Measurements from ENCODE around the gene IFNK. TPM values are rescaled to one million over a fixed set of nuclear protein-coding genes. Genes with fewer than 3 reads are reported as not detected.

Gene IFNK
- total and polyA plus RNA-seq, 2 donors (not counting 3 experiments of a cell fraction or from before 2014, with no cell fraction given) = not detected

DNA sequence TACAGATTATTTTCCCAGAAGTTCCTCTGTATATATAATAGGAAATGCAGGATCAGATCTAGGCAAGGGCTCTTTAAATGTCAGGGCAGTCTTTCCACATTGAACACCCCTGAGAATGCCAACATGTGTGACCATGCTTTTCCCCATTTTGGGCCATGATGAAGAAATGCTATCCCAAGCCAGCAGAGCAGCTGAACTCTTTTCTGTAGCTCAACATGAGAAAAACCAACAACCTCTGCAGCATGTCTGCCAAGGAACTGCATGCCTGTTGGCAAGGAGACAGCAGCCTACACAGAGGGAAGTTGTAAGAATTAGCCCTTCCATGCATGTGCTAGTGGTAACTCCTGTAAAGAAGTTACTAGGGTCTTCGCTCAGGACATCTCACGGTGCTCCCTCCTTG lies 9.5 kb upstream of the IFNK start:
- Histone ChIP-seq H3K79me2 (ENCODE audit: control insufficient read depth, insufficient read depth, low read length) (no peaks in the 10 kb centered on the region), H2AFZ (ENCODE audit: low read depth, low read length) (no peak overlapping the region), H3K9ac (replicated peaks; ENCODE audit: extremely low read depth, insufficient read depth, low read length) (no peak overlapping the region), H3K4me3 (replicated peaks in 1 of 3; ENCODE audit: insufficient read depth in 1 of 3, low read depth in 1 of 3, low read length in 3 of 3) (no peak overlapping the region), H3K9me3 (replicated peaks; ENCODE audit: control insufficient read depth, insufficient read depth, low read length) (no peaks in the 10 kb centered on the region), H4K20me1 (replicated peaks; ENCODE audit: control insufficient read depth, extremely low read depth, insufficient read depth, low read length) (no peaks in the 10 kb centered on the region), H3K27ac (ENCODE audit: insufficient read depth, low read depth, low read length) (no peak overlapping the region), H3K9me1 (replicated peaks; ENCODE audit: control insufficient read depth, extremely low read depth, insufficient read depth, low read length) (no peaks in the 10 kb centered on the region), H3K36me3 (ENCODE audit: control insufficient read depth in 2 of 2, extremely low read depth in 1 of 2, insufficient read depth in 2 of 2, low read length in 2 of 2) (no peaks in the 10 kb centered on the region), H3K4me1 (ENCODE audit: control insufficient read depth, extremely low read depth, insufficient read depth, low read length) (no peaks in the 10 kb centered on the region), H3K4me2 (ENCODE audit: insufficient read depth, low read length) (no peak overlapping the region), H3K27me3 (ENCODE audit: control insufficient read depth in 2 of 2, insufficient read depth in 2 of 2, low read length in 2 of 2) (peaks cover 0 to 3% of the 10 kb centered on the region in 2 experiments)
- ChIA-PET CTCF (interaction anchor here (0.8 to 1.3 kb wide), 3 partner anchors 9 to 181 kb away, joined by 3 to 6 read pairs (median 3); no protein-coding TSS in a partner anchor), POLR2A (no interaction called here)
- no peak for DNase-seq (ENCODE audit: low read depth, low spot score)
- intact Hi-C loops (cut with micrococcal nuclease) (no loop called here), dilution Hi-C loops (cut with MboI; ENCODE audit: extremely low pct_ligation_motif_present, low sequenced_read_pairs) (loop anchor here (25.0 kb wide), 1 partner anchor 177 kb away; no protein-coding TSS in a partner anchor)
- BruUV-seq (replicated peaks) = no TSS peak
- TF ChIP-seq POLR2AphosphoS5 (IDR thresholded peaks at IDR 0.05; ENCODE audit: insufficient read depth, low read depth, low read length) (no peak), EZH2 (IDR thresholded peaks at IDR 0.05; ENCODE audit: borderline replicate concordance, low read depth, low read length, severe bottlenecking) (no peak), MYC (IDR thresholded peaks at IDR 0.05; ENCODE audit: low read depth, low read length) (no peak), POLR2A (IDR thresholded peaks at IDR 0.05; ENCODE audit: low read depth, low read length) (no peak), FOS (IDR thresholded peaks at IDR 0.05; ENCODE audit: borderline replicate concordance, insufficient read depth, low read length) (no peak), GATA2 (IDR thresholded peaks at IDR 0.05; ENCODE audit: insufficient read depth, insufficient read length, low read depth, low read length) (no peak), JUN (IDR thresholded peaks at IDR 0.05; ENCODE audit: borderline replicate concordance, insufficient read depth, insufficient read length, low read depth) (no peak), MAX (IDR thresholded peaks at IDR 0.05; ENCODE audit: insufficient read depth, insufficient read length) (no peak)
- TF ChIP-seq, protein P1, sequence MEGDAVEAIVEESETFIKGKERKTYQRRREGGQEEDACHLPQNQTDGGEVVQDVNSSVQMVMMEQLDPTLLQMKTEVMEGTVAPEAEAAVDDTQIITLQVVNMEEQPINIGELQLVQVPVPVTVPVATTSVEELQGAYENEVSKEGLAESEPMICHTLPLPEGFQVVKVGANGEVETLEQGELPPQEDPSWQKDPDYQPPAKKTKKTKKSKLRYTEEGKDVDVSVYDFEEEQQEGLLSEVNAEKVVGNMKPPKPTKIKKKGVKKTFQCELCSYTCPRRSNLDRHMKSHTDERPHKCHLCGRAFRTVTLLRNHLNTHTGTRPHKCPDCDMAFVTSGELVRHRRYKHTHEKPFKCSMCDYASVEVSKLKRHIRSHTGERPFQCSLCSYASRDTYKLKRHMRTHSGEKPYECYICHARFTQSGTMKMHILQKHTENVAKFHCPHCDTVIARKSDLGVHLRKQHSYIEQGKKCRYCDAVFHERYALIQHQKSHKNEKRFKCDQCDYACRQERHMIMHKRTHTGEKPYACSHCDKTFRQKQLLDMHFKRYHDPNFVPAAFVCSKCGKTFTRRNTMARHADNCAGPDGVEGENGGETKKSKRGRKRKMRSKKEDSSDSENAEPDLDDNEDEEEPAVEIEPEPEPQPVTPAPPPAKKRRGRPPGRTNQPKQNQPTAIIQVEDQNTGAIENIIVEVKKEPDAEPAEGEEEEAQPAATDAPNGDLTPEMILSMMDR (IDR thresholded peaks at IDR 0.05; ENCODE audit: extremely low read depth in 1 of 2, insufficient read depth in 1 of 2, low read depth in 1 of 2, low read length in 2 of 2) = no peak
- no peak for FAIRE-seq
